HG02981 (cell line): Measurements from ENCODE around the gene LAMP5.

Source experiments
- ATAC-seq: cut with Tn5 transposase; IDR thresholded peaks from one replicate; pipeline ENCODE4 v1.9.1; 2021; ENCODE audit warnings: mild to moderate bottlenecking, moderate library complexity; ENCODE audit not compliant: unreplicated experiment

LAMP5 gene

GRCh38 chr20:9514461-9515213 is at the start of gene LAMP5:
Gene LAMP5, plus strand, starts transcription at chr20:9514590. Its CDS starts 263 bp downstream, at chr20:9514853.
- peak; percentile 40 for ATAC-seq

- ATAC-seq, result no peak
Measured at GRCh38 chr20:9467995-9468394, 46.4 kb upstream of the LAMP5 start.

DNA sequence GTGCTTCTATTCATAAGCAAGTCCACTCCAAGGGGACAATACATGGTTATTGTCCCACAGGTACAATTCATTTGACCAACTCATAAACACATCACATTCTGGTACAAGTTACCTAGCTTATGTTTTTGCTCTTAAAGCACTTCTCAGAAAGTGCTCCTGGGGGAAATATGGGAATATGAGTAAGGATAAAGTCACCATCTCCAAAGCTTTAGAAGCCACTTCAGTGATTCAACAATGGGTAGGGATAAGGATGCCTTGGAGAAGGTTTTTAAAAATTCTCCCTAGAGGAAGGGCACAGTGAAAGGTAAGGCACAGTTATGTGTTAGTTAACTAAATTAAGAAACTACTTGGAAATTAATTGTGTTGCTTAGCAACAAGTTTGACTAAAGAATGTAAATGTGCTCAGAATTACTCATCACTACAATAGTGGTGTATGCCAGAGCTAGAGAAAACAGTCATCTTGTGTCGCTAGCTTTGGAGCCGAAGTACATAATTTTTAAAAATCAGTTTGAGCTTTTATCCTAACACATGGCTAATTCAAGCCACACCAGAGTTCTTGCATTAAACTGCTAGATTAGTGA is 39.5 kb upstream of the LAMP5 start:
- no peak for ATAC-seq

- ATAC-seq, result no peak
Measured at GRCh38 chr20:9475456-9475855, 38.9 kb upstream of the LAMP5 start.

DNA sequence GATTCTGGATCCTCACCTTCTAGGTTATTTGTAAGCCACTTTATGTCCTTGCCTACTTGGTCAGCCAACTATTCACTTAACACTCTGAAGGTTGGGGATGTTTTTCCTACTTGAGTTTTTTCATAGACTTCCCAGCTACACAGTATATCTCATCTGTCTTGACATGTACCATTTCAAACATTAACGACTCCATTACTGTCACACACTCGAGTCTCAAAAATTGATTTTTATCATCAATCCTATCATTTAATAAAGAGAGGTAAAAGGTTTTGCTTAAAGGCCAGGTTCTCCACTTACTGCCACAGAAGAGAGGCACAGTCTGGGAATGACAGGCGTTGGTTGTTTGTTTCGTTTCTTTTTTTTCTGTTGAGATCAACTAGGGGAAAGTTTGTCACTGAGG is 38.2 kb upstream of the LAMP5 start:
- no peak for ATAC-seq

DNA sequence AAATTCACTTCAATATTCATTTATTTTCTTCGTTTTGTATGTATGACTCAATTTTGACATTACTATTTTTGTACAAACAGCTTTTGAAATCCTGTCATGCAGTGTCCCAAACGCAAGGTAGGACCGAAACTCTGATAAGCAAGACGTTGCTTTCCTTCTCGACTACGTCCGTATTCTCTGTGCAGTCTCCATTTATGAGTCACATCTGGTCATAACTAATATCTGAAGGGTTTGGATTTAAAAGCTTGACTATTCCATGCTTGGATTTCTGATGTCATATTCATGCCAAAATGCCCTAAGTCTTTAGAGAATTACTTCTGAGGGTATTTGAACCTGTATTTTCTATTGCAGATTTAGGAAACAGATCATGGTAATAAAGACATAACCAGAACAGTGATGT is 37.8 kb upstream of the LAMP5 start:
- ATAC-seq, result no peak

GRCh38 chr20:9478771-9479170 is 35.6 kb upstream of the LAMP5 start:
- ATAC-seq, result no peak

DNA sequence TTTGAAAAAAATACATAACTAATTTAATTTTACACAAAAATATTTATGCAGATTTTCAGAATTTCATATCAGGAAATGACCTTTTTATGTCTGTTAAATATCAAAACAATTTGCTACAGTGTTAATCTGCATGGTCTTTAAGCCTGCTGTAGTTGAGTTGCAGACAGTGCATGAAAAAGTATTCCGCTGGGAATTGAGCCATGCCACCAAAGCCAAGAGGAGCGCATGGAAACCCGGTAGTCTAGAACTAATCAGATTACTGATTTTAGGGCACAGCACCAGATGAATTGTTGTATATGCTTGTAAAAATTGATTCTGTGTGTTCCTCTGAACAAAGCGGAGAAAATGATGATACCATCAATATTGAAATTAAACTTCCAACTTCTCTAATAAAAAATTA is 34.3 kb upstream of the LAMP5 start:
- no peak for ATAC-seq

- ATAC-seq, result no peak
Measured at GRCh38 chr20:9482180-9482579, 32.2 kb upstream of the LAMP5 start.

DNA sequence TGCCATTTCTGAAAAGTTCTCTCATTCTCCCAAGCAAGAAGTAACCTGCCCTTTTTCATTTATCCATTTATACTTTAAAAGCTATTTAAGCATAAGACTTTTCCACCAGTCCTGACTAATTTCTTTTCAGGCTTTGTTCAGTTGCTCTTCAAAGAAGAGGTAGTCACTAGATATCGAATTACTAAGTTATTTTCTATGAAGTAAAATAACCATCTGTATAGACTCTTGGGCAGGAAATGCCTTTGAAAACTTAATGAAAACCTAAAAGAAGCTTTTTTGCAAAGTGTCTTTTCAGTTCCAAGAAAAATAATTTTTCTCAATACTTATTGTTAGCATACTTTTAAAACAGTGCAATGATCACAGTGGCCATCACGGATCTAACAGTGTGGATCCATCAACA is 31.3 kb upstream of the LAMP5 start:
- no peak for ATAC-seq

DNA sequence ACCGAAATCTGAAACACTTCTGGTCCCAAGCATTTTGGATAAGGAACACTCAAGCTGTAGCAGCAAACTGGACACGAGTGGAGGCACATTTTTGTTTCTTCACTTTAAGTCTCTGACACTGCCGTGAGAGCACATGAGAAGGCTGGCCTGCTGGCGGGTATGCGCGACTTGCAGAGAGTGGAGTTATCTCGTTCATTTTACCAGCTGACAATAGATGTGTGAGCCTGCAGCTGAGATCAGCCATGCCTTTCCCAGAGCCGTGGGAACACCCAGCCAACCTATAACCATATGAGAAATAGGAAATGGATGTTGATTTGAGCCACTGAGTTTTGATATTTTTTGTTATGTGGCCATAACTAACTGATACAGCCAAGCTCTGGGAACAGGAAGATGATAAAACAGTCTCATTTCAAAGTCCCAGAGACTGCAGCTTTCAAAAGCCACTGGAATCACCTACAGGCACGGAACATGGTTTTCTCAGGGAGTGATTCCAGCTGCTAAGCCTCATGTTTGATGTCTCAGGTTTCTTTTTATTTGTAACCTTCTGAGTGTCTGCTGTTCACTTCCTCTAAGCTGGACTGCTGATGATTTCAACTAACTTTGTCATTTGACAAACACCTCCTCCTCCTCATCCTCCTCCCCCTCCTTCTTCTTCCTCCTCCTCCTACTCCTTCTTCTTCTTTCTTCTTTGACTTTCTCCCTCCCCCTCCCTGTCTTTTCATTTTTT is 28.6 kb upstream of the LAMP5 start:
- no peak for ATAC-seq

DNA sequence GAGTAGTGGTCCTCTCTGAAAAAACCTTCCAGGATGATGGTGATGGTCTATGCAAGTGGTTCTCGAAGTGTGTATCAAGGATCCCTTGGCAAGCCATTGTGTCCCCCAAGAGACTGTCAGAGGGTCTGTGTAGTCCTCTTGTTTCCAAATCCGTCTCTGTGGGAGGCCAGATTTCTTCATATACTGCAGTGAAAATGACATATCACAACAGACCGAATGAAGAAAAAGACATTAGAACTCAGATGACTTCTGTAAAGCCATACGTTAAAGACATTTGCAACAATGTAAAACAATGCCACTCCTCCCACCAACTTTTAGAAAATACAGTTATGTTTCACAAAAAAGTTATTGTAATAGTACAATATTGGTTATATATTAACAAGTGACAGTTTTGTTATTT is 27.2 kb upstream of the LAMP5 start:
- ATAC-seq, result no peak

GRCh38 chr20:9488063-9488462 is 26.3 kb upstream of the LAMP5 start:
- ATAC-seq, result no peak

DNA sequence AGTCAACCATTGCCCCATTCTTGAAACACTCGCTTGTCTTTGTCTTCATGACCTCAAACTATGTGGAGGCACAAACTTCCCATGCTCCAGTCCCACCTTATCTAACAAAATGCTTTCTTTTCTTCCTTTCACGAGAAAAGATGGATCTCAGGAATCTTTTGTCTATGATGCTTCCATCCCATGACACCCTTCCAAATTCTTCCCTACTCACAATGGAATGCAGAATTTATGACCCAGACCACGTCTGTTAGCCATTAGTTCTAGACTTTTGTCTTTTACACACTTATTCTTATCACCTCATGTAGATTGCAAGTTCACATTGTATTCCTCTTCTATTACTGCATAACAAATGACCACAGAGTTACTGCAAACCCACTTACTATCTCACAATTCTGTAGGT is 24.2 kb upstream of the LAMP5 start:
- no peak for ATAC-seq

DNA sequence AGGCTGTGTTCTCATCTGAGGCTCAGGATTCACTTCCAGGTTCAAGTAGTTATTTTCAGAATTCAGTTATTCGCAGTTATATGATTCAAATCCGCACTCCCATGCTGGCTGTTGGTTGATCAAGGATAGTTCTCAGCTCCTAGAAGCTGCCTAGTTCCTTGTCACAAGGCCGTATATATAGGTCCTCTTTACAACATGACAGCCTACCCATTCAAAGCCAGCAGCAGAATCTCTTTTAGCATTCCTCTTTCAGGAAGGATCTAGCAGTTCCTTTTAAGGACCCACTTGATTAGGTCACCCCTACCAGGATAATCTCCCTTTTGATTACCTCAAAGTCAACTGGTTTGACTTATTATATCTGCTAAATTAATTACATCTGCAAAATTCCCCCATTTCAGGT is 23.8 kb upstream of the LAMP5 start:
- no peak for ATAC-seq

DNA sequence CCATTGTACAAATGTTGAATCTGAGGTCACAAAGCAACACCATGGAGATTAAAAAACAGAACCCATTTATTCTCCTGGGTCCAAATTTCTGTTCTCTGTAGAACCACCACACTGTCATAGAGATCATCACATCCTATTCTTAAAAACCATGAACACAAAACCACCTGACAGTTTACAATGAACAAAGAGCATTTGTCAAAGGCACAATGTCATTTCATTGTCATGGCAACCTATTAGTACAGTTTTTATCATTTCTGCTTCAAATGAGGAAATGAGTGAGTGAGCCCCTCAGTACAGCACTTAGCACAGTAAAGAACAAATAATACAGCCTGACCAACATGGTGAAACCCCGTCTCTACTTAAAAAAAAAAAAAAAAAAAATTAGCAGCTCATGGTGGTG is 23.1 kb upstream of the LAMP5 start:
- ATAC-seq, result no peak

- ATAC-seq, result no peak
Measured at GRCh38 chr20:9492067-9492466, 22.3 kb upstream of the LAMP5 start.

- ATAC-seq, result no peak
Measured at GRCh38 chr20:9493803-9494202, 20.6 kb upstream of the LAMP5 start.

GRCh38 chr20:9495701-9496100 is 18.7 kb upstream of the LAMP5 start:
- ATAC-seq, result no peak

- no peak for ATAC-seq
Measured at GRCh38 chr20:9496155-9496554, 18.2 kb upstream of the LAMP5 start.

- ATAC-seq, result no peak
Measured at GRCh38 chr20:9498322-9498721, 16.1 kb upstream of the LAMP5 start.
